IPS DF 4.7 (cell line): ENCODE measurements around the gene NACC1.
"Not testable (repeated sequence)": the region's sequence is repeated elsewhere in the genome, so short reads cannot be mapped to it uniquely, and the experiment has no call there.

Source experiments
- DNase-seq: peaks from one replicate; pipeline ENCODE4 v3.0.0-alpha.2; 2013; ENCODE audit warnings: low spot score; ENCODE audit errors: extremely low read depth

NACC1 gene

GRCh38 chr19:13146763-13147563 lies 28.9 kb downstream of the NACC1 start:
- DNase-seq = no peak

- not testable (repeated sequence) for DNase-seq
These were observed 31.1 kb downstream of the NACC1 start for GRCh38 chr19:13149173-13149627.

DNA sequence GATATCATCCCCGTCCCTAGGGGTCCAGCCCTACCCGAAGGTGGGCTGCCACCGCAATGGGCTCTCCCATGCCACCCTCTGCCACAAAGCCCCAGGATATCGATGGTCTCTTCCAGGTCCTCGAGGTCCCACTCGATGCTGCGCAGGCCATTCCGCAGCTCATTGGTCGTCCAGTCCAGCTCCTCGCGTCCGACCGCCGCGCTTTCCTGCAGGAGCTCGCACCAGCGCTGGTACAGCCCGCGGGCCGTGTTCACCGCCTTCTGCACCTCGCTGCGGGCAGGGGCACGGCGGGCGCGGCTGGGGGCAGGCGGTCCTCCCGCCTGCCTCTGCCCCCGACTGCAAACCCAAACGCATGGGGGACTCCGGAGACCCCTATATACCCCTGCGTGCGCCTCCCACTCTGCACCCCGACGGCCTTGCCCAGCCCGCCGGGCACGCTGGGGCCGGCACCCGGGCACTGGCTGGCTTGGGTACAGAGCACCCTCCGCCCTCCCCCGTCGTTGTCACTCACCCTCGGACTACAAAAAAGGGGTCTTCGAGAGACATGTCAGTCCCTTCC lies 31.6 kb downstream of the NACC1 start:
- DNase-seq = no peak

- DNase-seq = no peak
These were observed 32.3 kb downstream of the NACC1 start, which contains the start of the genes IER2 and STX10 for GRCh38 chr19:13150187-13150930. Gene IER2 (plus strand): TSS chr19:13150411. CDS start chr19:13153187, 2,776 bp downstream. Gene STX10 (minus strand): TSS chr19:13150375. CDS start chr19:13150173, 202 bp downstream.

DNA sequence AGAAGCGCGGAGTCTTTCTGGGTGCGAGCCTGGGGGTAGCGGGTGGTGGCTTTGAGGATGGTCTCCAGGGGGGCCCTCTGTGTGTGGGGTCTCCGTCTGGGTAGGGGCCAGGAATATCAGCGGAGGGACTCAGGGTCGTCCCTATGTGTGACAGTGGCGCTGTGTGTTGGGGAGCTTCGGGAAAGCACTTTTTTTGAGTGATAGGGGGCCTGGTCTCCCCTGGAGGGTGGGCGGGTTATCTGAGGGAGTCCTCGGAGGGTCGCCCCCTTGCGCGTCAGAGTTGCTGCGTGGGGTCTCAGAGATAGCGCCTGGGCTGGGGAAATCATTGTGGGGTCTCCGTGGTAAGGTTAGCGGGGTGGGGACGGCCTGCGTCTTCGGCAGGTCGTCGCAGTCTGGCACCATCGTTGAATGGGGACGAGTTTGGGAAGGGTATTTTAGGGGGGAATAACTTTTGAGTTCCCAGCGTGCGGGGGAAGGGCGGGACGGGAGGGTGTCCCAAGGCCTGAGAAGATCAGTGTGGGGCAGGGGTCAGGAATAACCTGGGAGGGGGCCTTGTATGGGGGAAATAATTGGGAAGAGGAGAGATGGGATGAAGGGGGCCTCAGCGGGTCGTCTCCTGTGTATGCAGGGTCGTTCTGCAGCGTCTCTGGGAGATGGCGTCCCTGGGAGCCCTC lies 33.0 kb downstream of the NACC1 start:
- no peak for DNase-seq

GRCh38 chr19:13151605-13152355 lies 33.7 kb downstream of the NACC1 start:
- no peak for DNase-seq

DNA sequence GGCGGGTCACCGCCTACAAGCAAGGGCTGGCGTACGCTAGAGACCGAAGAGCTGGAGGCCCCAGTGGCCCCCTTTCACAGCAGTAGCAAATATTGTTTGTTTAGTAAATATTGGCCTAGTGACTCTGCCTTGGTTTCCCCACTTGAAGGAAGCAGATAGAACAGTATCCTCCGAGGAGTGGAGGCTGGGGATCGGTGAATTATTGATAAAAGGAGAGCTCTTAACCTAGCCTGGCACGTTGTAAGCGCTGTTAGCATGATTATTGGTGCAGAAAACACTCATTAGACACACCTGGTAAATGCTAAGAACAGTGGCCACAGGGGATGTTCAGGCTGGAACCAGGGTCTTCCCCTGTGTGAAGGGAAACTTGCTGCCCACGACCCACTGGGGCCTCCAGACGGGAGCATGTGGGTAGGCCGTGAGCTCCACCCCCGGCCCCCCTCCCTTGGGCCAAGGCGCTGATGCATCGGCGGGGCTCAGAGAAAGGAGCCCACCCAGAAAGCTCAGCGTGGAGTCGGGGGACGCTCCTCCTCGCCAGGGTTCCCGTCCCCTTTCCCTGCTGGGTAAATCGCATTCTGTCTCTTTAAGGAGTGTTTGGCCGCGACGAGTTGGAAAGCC lies 34.4 kb downstream of the NACC1 start:
- no peak for DNase-seq

DNA sequence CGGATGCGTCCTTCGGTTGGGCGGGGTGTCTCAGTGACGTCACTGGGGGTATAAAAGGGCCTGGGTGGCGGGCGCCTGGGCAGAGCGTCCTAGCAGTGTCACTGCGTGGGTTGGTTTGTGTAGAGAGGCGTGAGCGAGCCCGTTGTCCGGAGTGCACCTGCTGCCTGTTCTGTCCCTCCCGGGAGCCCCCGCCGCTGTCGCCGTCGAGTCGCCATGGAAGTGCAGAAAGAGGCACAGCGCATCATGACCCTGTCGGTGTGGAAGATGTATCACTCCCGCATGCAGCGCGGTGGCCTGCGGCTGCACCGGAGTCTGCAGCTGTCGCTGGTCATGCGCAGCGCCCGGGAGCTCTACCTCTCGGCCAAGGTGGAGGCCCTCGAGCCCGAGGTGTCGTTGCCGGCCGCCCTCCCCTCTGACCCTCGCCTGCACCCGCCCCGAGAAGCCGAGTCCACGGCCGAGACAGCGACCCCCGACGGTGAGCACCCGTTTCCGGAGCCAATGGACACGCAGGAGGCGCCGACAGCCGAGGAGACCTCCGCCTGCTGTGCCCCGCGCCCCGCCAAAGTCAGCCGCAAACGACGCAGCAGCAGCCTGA lies 35.0 kb downstream of the NACC1 start:
- no peak for DNase-seq

- DNase-seq = no peak
These were observed 35.6 kb downstream of the NACC1 start for GRCh38 chr19:13153569-13154240.

DNA sequence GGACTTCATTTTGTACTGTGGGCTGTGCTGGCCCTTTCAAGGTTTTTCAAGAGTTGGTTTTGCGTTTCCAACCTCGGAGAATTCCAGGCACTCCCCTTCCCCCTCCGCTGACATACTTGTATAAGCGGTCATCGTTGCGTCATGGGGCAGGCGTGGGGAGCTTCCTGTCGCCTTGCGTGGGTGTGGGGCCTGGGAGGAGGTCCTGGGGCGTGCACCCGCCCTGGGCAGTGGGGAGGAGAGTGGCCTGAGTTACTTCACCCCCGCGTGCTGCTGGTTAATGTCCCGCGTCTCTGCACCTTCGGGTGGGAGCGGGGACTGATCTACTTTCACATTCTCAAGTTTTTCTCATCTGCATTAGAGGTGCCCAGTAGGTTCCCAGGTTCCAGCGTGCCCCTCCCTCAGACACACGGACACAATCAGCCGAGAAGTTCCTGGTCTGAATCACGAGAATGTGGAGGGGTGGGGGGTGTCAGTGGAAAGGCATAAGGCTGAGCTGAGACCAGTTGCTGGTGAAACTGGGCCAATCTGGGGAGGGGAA lies 36.2 kb downstream of the NACC1 start:
- no peak for DNase-seq

- DNase-seq = no peak
These were observed 36.9 kb downstream of the NACC1 start for GRCh38 chr19:13154911-13155471.

- no peak for DNase-seq
These were observed 37.7 kb downstream of the NACC1 start for GRCh38 chr19:13155472-13156359.

DNA sequence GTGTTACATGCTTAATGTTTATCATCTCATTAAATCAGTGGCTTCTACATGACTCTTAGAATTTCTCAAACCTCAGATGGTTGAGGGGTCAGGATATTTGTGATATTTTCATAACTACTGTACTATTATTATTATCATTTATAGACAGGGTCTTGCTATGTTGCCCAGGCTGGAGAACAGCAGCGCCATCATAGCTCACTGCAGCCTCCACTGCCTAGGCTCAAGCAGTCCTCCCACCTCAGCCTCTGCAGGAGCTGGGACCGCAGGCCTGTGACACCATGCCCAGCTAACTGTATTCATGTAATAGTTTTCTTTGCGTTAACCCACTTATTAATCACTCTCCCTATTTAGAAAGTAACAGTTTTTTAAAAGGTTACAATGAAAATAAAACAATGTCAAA lies 41.6 kb downstream of the NACC1 start:
- DNase-seq = no peak

DNA sequence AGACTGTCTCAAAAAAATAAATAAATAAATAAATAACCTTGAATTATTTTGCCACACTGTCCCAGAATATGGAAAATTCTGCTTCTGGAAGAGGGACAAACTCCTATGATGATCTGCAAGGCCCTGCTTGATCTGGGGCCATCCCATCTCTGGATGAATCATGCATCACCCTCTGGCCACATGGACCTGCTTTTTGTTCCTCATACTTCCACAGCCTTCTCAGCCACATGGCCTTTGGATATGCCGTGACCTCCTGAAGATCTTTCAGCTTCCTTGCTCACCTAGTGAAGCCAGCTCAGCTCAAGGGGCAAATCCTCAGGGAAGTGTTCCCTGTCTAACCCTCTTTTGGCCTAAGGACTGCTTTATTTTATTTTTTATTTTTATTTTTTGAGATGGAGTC lies 42.5 kb downstream of the NACC1 start:
- no peak for DNase-seq

- DNase-seq = no peak
These were observed 44.9 kb downstream of the NACC1 start for GRCh38 chr19:13162724-13163608.

DNA sequence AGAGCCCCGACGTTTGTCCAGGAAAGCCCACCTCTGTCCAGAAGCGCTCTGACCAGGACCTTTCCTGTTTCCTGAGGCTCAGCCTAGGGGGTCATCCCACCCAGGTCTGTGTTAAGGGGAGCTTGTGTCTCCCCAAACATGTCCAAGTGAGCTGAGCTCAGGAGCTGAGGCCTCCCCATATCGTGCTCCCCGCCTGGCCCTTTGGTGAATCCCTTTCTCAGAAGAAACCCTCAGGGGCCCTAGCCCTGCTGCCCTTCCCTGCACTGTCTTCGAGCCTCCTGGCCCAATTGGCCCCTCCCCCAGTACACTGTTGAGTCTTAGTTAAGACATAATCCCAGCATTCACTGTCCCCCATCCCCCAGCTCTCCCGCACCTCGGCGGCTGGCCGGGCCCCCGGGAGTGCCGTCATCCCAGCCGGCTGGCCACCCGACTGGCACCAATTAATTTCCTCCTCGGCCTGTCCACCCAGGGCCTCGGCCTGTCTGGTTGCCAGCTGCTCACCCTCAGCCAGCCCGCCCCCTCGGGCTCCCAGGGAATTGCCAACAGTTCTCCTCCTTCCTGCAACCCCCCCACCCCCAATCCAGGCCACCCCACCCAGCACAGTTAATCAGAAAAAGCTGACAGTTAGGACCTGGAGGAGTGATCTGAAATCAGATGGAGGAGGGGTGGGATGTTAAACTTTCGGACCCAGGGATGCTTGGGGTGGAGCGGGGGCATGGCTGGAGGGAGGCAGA lies 45.7 kb downstream of the NACC1 start:
- no peak for DNase-seq
